H1 (cell line): ENCODE data around the gene DYNC2I2.

ENCODE experiments used
- ATF3 ChIP-seq: IDR thresholded peaks from 2 replicates; pipeline ENCODE4 v1.6.1; 2011; ENCODE audit warnings: low read depth, mild to moderate bottlenecking, low read length; ENCODE audit not compliant: insufficient read depth
- CEBPB ChIP-seq: IDR thresholded peaks from 2 replicates; pipeline ENCODE4 v1.6.1; 2012; ENCODE audit warnings: low read depth, low read length
- CTBP2 ChIP-seq: IDR thresholded peaks from 2 replicates; pipeline ENCODE4 v1.7.0; 2011; ENCODE audit warnings: borderline replicate concordance, mild to moderate bottlenecking, moderate library complexity, mixed read lengths, low read length; ENCODE audit not compliant: insufficient read depth, insufficient read length
- CTCF ChIP-seq, 3 experiments: IDR thresholded peaks; 1 replicate in 2 of 3; 2 replicates in 1 of 3; pipeline versions ENCODE4 v1.5.1 to v1.6.1; 2011; ENCODE audit warnings: low read length in 3 of 3, mild to moderate bottlenecking in 3 of 3, inconsistent platforms in 2 of 3, low read depth in 1 of 3, moderate library complexity in 1 of 3; ENCODE audit not compliant: insufficient read depth in 1 of 3; ENCODE audit errors: control extremely low read depth in 1 of 3
- EP300 ChIP-seq, 2 experiments: IDR thresholded peaks; 1 replicate in 1 of 2; 2 replicates in 1 of 2; pipeline ENCODE4 v1.6.1; 2011 to 2012; ENCODE audit warnings: low read depth in 2 of 2, low read length in 2 of 2, mild to moderate bottlenecking in 2 of 2, borderline replicate concordance in 1 of 2, inconsistent platforms in 1 of 2, moderate library complexity in 1 of 2
- MAX ChIP-seq: IDR thresholded peaks from 2 replicates; pipeline ENCODE4 v1.6.1; 2012; ENCODE audit warnings: inconsistent platforms
- NRF1 ChIP-seq: IDR thresholded peaks from 2 replicates; pipeline ENCODE4 v1.6.1; 2011; ENCODE audit warnings: mild to moderate bottlenecking, low read depth, low read length, improper control_type of control experiment
- POLR2AphosphoS5 ChIP-seq: IDR thresholded peaks from 2 replicates; pipeline ENCODE4 v1.6.1; 2011; ENCODE audit warnings: low read depth, low read length
- RAD21 ChIP-seq, 2 experiments: IDR thresholded peaks in 1 of 2; conservative IDR thresholded peaks in 1 of 2; 2 replicates each; pipeline ENCODE4 v1.6.1; 2011; ENCODE audit warnings: low read depth in 2 of 2, low read length in 2 of 2, improper control_type of control experiment in 1 of 2, inconsistent platforms in 1 of 2, mild to moderate bottlenecking in 1 of 2, moderate library complexity in 1 of 2
- SP1 ChIP-seq: IDR thresholded peaks from 2 replicates; pipeline ENCODE4 v1.6.1; 2011; ENCODE audit warnings: low read depth, low read length

GRCh38 chr9:128611600-128612394, 44.9 kb downstream of the DYNC2I2 start:
- no peak for TF ChIP-seq EP300 (IDR thresholded peaks at IDR 0.05; ENCODE audit: borderline replicate concordance in 1 of 2, low read depth in 2 of 2, low read length in 2 of 2)
- TF ChIP-seq POLR2AphosphoS5: no peak
- TF ChIP-seq ATF3: no peak
- TF ChIP-seq CTCF (IDR thresholded peaks at IDR 0.05; ENCODE audit: control extremely low read depth in 1 of 3, insufficient read depth in 1 of 3, low read depth in 1 of 3, low read length in 3 of 3): no peak
- TF ChIP-seq RAD21 (IDR thresholded peaks at IDR 0.05 in 1 of 2, conservative IDR thresholded peaks at IDR 0.05 in 1 of 2; ENCODE audit: low read depth in 2 of 2, low read length in 2 of 2): no peak
- TF ChIP-seq MAX: no peak
- TF ChIP-seq CTBP2: no peak
- TF ChIP-seq SP1: no peak
- no peak for TF ChIP-seq NRF1
- no peak for TF ChIP-seq CEBPB
